NT2/D1 (cell line): ENCODE data around the gene CXXC4.

Experiments
- DNase-seq: peaks from one replicate; pipeline ENCODE4 v3.0.0-alpha.2; 2011; ENCODE audit warnings: low read depth, low spot score
- H3K27me3 ChIP-seq: 2 replicates; pipeline ENCODE4 v1.6.0; 2011; ENCODE audit warnings: mild to moderate bottlenecking; ENCODE audit not compliant: insufficient read length, insufficient read depth
- H3K36me3 ChIP-seq: 2 replicates; pipeline ENCODE4 v1.6.1; 2011; ENCODE audit warnings: mild to moderate bottlenecking, low read length, mixed read lengths; ENCODE audit not compliant: insufficient read depth, insufficient read length
- H3K4me1 ChIP-seq: 2 replicates; pipeline ENCODE4 v1.5.1; 2011; ENCODE audit not compliant: insufficient read depth, insufficient read length
- H3K4me3 ChIP-seq: 2 replicates; pipeline ENCODE4 v1.5.1; 2011; ENCODE audit warnings: low read depth; ENCODE audit not compliant: insufficient read length
- H3K9ac ChIP-seq: 2 replicates; pipeline ENCODE4 v1.6.0; 2011; ENCODE audit warnings: low read depth; ENCODE audit not compliant: insufficient read length
- H3K9me3 ChIP-seq: 2 replicates; pipeline ENCODE4 v1.5.1; 2011; ENCODE audit warnings: mild to moderate bottlenecking, low read length; ENCODE audit not compliant: insufficient read depth
- SUZ12 ChIP-seq: IDR thresholded peaks from 2 replicates; pipeline ENCODE4 v1.6.1; 2011; ENCODE audit not compliant: insufficient read length, insufficient read depth; ENCODE audit errors: extremely low read depth
- YY1 ChIP-seq: IDR thresholded peaks from 2 replicates; pipeline ENCODE4 v1.6.1; 2011; ENCODE audit not compliant: insufficient read length, insufficient read depth
- ZNF274 ChIP-seq: IDR thresholded peaks from 2 replicates; pipeline ENCODE4 v1.6.1; 2011; ENCODE audit warnings: mild to moderate bottlenecking, low read depth, low read length

Gene CXXC4

GRCh38 chr4:104516884-104517283 is 22.2 kb upstream of the CXXC4 start:
- no peak overlapping the region for H3K4me3 ChIP-seq
- no peaks in the 10 kb centered on the region for H3K4me1 ChIP-seq
- H3K9ac ChIP-seq = no peak overlapping the region
- H3K9me3 ChIP-seq = no peaks in the 10 kb centered on the region
- no peaks in the 10 kb centered on the region for H3K36me3 ChIP-seq
- no peak for DNase-seq
- H3K27me3 ChIP-seq = no peaks in the 10 kb centered on the region
- TF ChIP-seq YY1 = no peak
- TF ChIP-seq ZNF274 = no peak
- TF ChIP-seq SUZ12 = no peak

GRCh38 chr4:104508224-104508623 is 13.5 kb upstream of the CXXC4 start:
- DNase-seq = no peak
- TF ChIP-seq YY1 (no peak), ZNF274 (no peak)
- no peaks in the 10 kb centered on the region for H3K9me3 ChIP-seq
- no peak overlapping the region for H3K9ac ChIP-seq
- H3K36me3 ChIP-seq = no peaks in the 10 kb centered on the region
- no peaks in the 10 kb centered on the region for H3K4me1 ChIP-seq
- no peak overlapping the region for H3K4me3 ChIP-seq
- no peaks in the 10 kb centered on the region for H3K27me3 ChIP-seq

GRCh38 chr4:104507112-104507511 is 12.4 kb upstream of the CXXC4 start:
- Histone ChIP-seq H3K4me3 (no peak overlapping the region), H3K9me3 (no peaks in the 10 kb centered on the region), H3K36me3 (no peaks in the 10 kb centered on the region), H3K27me3 (no peaks in the 10 kb centered on the region), H3K4me1 (peaks cover 2% of the 10 kb centered on the region), H3K9ac (no peak overlapping the region)
- DNase-seq = no peak
- TF ChIP-seq SUZ12 (no peak), ZNF274 (no peak), YY1 (no peak)

- Histone ChIP-seq H3K27me3 (no peaks in the 10 kb centered on the region), H3K9me3 (no peaks in the 10 kb centered on the region), H3K4me3 (no peak overlapping the region), H3K4me1 (peaks cover 2% of the 10 kb centered on the region), H3K36me3 (no peaks in the 10 kb centered on the region), H3K9ac (no peak overlapping the region)
- TF ChIP-seq SUZ12 (no peak), ZNF274 (no peak), YY1 (no peak)
- DNase-seq = no peak
Measured at GRCh38 chr4:104504536-104504935, 9.8 kb upstream of the CXXC4 start.

- no peaks in the 10 kb centered on the region for H3K36me3 ChIP-seq
- no peaks in the 10 kb centered on the region for H3K27me3 ChIP-seq
- no peak for DNase-seq
- H3K9me3 ChIP-seq = no peaks in the 10 kb centered on the region
- H3K9ac ChIP-seq = no peak overlapping the region
- no peak for TF ChIP-seq ZNF274
- TF ChIP-seq SUZ12 = no peak
- TF ChIP-seq YY1 = no peak
- peaks cover 2% of the 10 kb centered on the region for H3K4me1 ChIP-seq
- no peak overlapping the region for H3K4me3 ChIP-seq
Measured at GRCh38 chr4:104502471-104502870, 7.8 kb upstream of the CXXC4 start.

- DNase-seq = no peak
- Histone ChIP-seq H3K4me1 (peaks cover 2% of the 10 kb centered on the region), H3K9me3 (no peaks in the 10 kb centered on the region), H3K4me3 (no peak overlapping the region), H3K27me3 (no peaks in the 10 kb centered on the region), H3K36me3 (no peaks in the 10 kb centered on the region), H3K9ac (no peak overlapping the region)
- TF ChIP-seq YY1 (no peak), ZNF274 (no peak)
Measured at GRCh38 chr4:104501290-104501689, 6.6 kb upstream of the CXXC4 start.

- Histone ChIP-seq H3K4me1 (peaks cover 2% of the 10 kb centered on the region), H3K9ac (no peak overlapping the region), H3K9me3 (no peaks in the 10 kb centered on the region), H3K4me3 (no peak overlapping the region), H3K27me3 (no peaks in the 10 kb centered on the region), H3K36me3 (no peaks in the 10 kb centered on the region)
- DNase-seq = no peak
- TF ChIP-seq SUZ12 = no peak
- TF ChIP-seq ZNF274 = no peak
- TF ChIP-seq YY1 = no peak
Measured at GRCh38 chr4:104500442-104500841, 5.7 kb upstream of the CXXC4 start.

- no peaks in the 10 kb centered on the region for H3K36me3 ChIP-seq
- H3K4me3 ChIP-seq = peak overlapping the region; percentile 55
- no peak for DNase-seq
- H3K9me3 ChIP-seq = no peaks in the 10 kb centered on the region
- H3K4me1 ChIP-seq = no peaks in the 10 kb centered on the region
- TF ChIP-seq SUZ12 (no peak), ZNF274 (no peak), YY1 (no peak)
- no peak overlapping the region for H3K9ac ChIP-seq
- H3K27me3 ChIP-seq = no peaks in the 10 kb centered on the region
Measured at GRCh38 chr4:104494185-104494584, 509 bp downstream of the CXXC4 start.
